Neural cell (in vitro differentiated cells): ENCODE results near the gene ZNF391.

Source experiments
- CTCF ChIP-seq: fragments of 450-650 bp; IDR thresholded peaks from 2 replicates; pipeline ENCODE4 v1.5.1; 2014; ENCODE audit warnings: antibody characterized with exemption, mild to moderate bottlenecking, moderate library complexity; ENCODE audit not compliant: poor library complexity, severe bottlenecking
- EZH2 ChIP-seq: fragments of 200-600, 300-800 bp; shearing (Covaris generic), sonication (generic); IDR thresholded peaks from 2 replicates; pipeline ENCODE4 v1.6.1; 2014; ENCODE audit warnings: antibody characterized with exemption, low read length, borderline replicate concordance, mild to moderate bottlenecking; ENCODE audit not compliant: insufficient read depth, poor library complexity, severe bottlenecking
- POLR2AphosphoS5 ChIP-seq: IDR thresholded peaks from 2 replicates; pipeline ENCODE4 v1.6.1; 2012

- TF ChIP-seq EZH2 (no peak), CTCF (no peak), POLR2AphosphoS5 (no peak)
These were observed 59.9 kb downstream of the ZNF391 start for GRCh38 chr6:27448456-27448855.
